Endothelial cell (in vitro differentiated cells): ENCODE data around the gene ERC2. TPM values are rescaled to one million over a fixed set of nuclear protein-coding genes. Genes with fewer than 3 reads are reported as not detected.

Source experiments
- DNase-seq: peaks from one replicate; pipeline ENCODE4 v3.0.0; 2021; ENCODE audit warnings: low spot score
- H3K27ac Mint-ChIP-seq: one replicate; pipeline ENCODE4 v1.8.0; 2021; ENCODE audit warnings: mixed read lengths, inconsistent platforms; ENCODE audit not compliant: unreplicated experiment
- H3K27me3 Mint-ChIP-seq: one replicate; pipeline ENCODE4 v1.8.0; 2021; ENCODE audit warnings: mild to moderate bottlenecking, moderate library complexity, mixed read lengths, inconsistent platforms; ENCODE audit not compliant: unreplicated experiment
- H3K36me3 Mint-ChIP-seq: one replicate; pipeline ENCODE4 v1.8.0; 2021; ENCODE audit warnings: mild to moderate bottlenecking, low read depth, mixed read lengths, inconsistent platforms; ENCODE audit not compliant: unreplicated experiment
- H3K4me1 Mint-ChIP-seq: one replicate; pipeline ENCODE4 v1.8.0; 2021; ENCODE audit warnings: mild to moderate bottlenecking, mixed read lengths, inconsistent platforms; ENCODE audit not compliant: unreplicated experiment
- H3K4me3 Mint-ChIP-seq: one replicate; pipeline ENCODE4 v1.8.0; 2021; ENCODE audit warnings: mild to moderate bottlenecking, mixed read lengths, inconsistent platforms; ENCODE audit not compliant: unreplicated experiment
- H3K9me3 Mint-ChIP-seq: one replicate; pipeline ENCODE4 v1.8.0; 2021; ENCODE audit warnings: mixed read lengths, inconsistent platforms; ENCODE audit not compliant: unreplicated experiment
- total RNA-seq: library from RNA; stranded (reverse); fragmentation: NEBNext Ultra II Directional; extraction: Animal tissue kit (Norgen Biotek cat#: 25700); gene quantifications from one replicate; pipeline ENCODE4 v1.2.1, GENCODE V29; 2021; ENCODE audit not compliant: unreplicated experiment
- TF ChIP-seq, protein P1 (sequence below): fragments of 200-600 bp; sonication (generic); IDR thresholded peaks from one replicate; pipeline ENCODE4 v1.5.0; 2021; ENCODE audit warnings: antibody characterized with exemption; ENCODE audit not compliant: unreplicated experiment

The ERC2 gene
- total RNA-seq, 1 donor from 2014 or later, result 20.5 TPM

DNA sequence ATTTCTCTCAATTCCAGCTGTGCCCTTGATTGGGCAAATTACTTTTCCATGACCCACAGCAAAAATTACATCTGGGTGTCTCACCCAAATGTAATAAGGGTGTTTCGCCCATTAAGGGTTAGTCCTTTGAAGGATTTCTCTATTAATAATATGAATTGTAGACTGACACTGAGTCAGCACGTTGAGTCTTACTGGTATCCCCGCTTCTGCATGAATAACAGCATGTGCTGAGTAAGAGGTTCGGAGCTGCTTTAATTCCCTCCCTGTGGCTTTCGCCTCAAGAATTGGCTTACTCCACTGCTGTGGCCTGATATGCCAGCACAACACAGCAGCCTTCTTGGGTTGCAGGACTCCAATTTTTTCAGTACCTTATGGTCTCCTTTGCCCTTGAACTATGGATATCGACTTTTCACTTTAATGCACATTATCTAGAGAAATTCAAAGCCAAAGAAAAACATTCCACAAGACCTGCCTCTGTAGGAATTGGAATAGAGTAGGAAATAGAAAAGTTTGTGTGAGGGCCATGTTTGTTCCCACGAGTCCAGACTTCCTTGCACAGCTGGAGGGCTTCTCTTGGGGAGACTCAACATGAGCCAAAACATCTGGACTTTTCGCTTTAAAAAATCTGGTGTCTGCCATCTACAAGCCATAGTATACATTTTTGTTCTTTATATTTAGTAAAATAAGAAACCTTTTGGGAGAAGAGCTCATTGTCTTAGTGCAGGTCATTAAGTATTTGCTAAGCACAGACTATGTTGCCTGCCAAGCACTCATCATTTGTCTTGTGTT, 20.7 kb upstream of the ERC2 start:
- Mint-ChIP-seq H3K4me3 (no peak overlapping the region), H3K36me3 (no peaks in the 10 kb centered on the region), H3K4me1 (no peaks in the 10 kb centered on the region), H3K27me3 (no peaks in the 10 kb centered on the region), H3K27ac (no peak overlapping the region), H3K9me3 (no peaks in the 10 kb centered on the region)
- TF ChIP-seq, protein P1, sequence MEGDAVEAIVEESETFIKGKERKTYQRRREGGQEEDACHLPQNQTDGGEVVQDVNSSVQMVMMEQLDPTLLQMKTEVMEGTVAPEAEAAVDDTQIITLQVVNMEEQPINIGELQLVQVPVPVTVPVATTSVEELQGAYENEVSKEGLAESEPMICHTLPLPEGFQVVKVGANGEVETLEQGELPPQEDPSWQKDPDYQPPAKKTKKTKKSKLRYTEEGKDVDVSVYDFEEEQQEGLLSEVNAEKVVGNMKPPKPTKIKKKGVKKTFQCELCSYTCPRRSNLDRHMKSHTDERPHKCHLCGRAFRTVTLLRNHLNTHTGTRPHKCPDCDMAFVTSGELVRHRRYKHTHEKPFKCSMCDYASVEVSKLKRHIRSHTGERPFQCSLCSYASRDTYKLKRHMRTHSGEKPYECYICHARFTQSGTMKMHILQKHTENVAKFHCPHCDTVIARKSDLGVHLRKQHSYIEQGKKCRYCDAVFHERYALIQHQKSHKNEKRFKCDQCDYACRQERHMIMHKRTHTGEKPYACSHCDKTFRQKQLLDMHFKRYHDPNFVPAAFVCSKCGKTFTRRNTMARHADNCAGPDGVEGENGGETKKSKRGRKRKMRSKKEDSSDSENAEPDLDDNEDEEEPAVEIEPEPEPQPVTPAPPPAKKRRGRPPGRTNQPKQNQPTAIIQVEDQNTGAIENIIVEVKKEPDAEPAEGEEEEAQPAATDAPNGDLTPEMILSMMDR, result no peak
- DNase-seq, result no peak

DNA sequence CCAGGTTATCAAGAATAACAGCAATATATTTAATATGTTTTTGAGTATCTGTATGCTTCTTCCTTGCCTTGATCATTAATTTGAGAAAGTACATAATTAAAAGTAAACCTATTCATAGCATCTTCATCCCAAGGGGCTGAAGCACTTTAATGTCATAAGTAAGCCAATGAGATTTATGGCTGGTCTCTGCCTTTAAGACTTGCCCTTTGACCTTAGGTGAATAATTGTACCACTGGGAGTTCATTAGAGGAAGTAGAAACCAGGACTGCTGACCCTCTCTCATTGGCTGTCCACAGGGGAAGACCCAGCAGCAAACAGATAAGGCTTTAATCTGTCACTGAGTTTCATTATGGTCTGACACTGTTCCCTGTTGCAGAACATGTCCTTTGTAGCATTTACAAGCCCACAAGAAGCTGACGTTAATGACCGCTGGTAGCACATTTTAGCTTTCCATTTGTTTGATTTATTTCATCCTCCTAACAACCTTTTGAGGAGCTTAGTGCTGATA, 16.3 kb upstream of the ERC2 start:
- Mint-ChIP-seq H3K27me3 (no peaks in the 10 kb centered on the region), H3K36me3 (no peaks in the 10 kb centered on the region), H3K4me3 (no peak overlapping the region), H3K27ac (no peak overlapping the region), H3K4me1 (no peaks in the 10 kb centered on the region), H3K9me3 (no peaks in the 10 kb centered on the region)
- DNase-seq, result no peak
- TF ChIP-seq, protein P1, result no peak

DNA sequence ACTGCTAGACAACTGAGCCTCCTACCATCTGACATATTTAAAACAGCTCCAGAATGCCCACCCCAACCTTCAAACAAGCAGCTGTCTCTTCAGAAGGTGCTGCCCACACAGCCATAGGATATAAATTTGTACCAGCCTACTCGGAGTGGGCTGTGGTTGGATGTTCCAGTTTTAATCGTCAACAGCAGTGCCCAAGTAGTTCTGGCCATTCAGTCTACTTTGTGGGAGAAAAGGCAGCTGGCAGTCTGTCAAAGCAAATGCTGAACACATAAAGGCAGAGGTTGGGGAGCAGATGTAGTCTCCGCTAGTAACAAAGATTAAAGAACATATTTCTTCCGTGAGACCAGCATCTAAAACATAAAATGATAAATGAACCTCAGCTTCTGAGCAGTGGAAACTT, 15.9 kb upstream of the ERC2 start:
- H3K4me3 Mint-ChIP-seq, result no peak overlapping the region
- TF ChIP-seq, protein P1, result no peak
- no peaks in the 10 kb centered on the region for H3K9me3 Mint-ChIP-seq
- H3K36me3 Mint-ChIP-seq, result no peaks in the 10 kb centered on the region
- DNase-seq, result no peak
- no peaks in the 10 kb centered on the region for H3K27me3 Mint-ChIP-seq
- H3K4me1 Mint-ChIP-seq, result no peaks in the 10 kb centered on the region
- no peak overlapping the region for H3K27ac Mint-ChIP-seq

DNA sequence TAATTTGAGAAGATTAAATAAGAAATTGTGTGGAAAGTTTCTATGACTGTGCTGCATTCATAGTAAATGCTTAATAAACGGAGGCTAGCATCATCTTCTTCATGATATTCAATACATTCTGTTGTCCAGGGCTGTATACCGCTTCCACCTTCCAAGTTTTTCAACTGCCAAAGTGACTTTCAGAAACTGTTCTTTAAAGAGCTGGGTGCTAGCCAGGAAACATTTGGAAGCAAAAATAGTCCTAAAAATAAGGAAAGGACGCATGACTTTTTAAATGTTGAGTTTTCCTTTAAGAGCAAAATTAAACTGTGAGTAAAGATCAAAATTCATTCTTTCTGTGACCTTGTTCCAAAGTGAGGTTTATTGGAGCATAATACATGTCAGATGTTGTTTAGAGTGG, 9.4 kb upstream of the ERC2 start:
- no peaks in the 10 kb centered on the region for H3K9me3 Mint-ChIP-seq
- TF ChIP-seq, protein P1, result no peak
- H3K27me3 Mint-ChIP-seq, result no peaks in the 10 kb centered on the region
- no peak overlapping the region for H3K4me3 Mint-ChIP-seq
- DNase-seq, result no peak
- H3K27ac Mint-ChIP-seq, result no peak overlapping the region
- H3K4me1 Mint-ChIP-seq, result peaks cover 8% of the 10 kb centered on the region
- no peaks in the 10 kb centered on the region for H3K36me3 Mint-ChIP-seq

DNA sequence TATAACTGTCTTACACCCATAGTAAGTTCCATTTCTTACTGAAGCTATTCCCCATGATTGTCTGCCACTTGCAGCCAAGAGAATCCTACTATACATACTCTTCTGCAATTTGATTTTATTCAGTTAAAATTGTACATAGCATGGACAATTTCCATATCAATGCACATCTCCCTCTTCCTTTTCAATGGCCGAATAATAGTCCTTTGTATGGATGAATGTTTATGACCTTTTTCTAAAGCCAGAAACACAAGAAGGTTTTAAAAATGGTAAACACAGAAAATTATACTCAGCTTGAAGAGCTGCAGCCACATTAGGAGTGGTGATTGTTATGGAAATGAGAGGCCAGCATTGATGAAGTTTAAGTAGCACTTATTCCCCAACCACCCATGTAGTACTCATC, 8.5 kb upstream of the ERC2 start:
- peaks cover 8% of the 10 kb centered on the region for H3K4me1 Mint-ChIP-seq
- TF ChIP-seq, protein P1, result no peak
- H3K4me3 Mint-ChIP-seq, result no peak overlapping the region
- H3K27me3 Mint-ChIP-seq, result no peaks in the 10 kb centered on the region
- DNase-seq, result no peak
- no peaks in the 10 kb centered on the region for H3K36me3 Mint-ChIP-seq
- H3K27ac Mint-ChIP-seq, result no peak overlapping the region
- H3K9me3 Mint-ChIP-seq, result no peaks in the 10 kb centered on the region
